Ascending aorta (tissue), 2 donors: ENCODE measurements around the gene SUZ12. TPM values are rescaled to one million over a fixed set of nuclear protein-coding genes. Genes with fewer than 3 reads are reported as not detected.
A peak's percentile ranks its signal among the peaks of the same experiment; 100 is the strongest.
"Not testable (repeated sequence)": the region's sequence is repeated elsewhere in the genome, so short reads cannot be mapped to it uniquely, and the experiment has no call there.

Source experiments
- DNase-seq, 2 donors: peaks; one replicate each; pipeline ENCODE4 v3.0.0-alpha.2; 2019; ENCODE audit warnings: low spot score in 2 of 2
- H3K27ac ChIP-seq, 2 donors: fragments of 200-600 bp; sonication (generic); one replicate each; pipeline ENCODE4 v1.5.1; 2016 to 2017; ENCODE audit warnings: mild to moderate bottlenecking in 1 of 2
- H3K27me3 ChIP-seq: fragments of 200-600 bp; sonication (generic); one replicate; pipeline ENCODE4 v1.5.1; 2017
- H3K36me3 ChIP-seq, 2 donors: fragments of 200-600 bp; sonication (generic); one replicate each; pipeline ENCODE4 v1.5.1; 2016
- H3K4me1 ChIP-seq, 2 donors: fragments of 200-600 bp; sonication (generic); one replicate each; pipeline ENCODE4 v1.5.1; 2016 to 2017; ENCODE audit warnings: mild to moderate bottlenecking in 1 of 2
- H3K4me3 ChIP-seq, 2 donors: fragments of 200-600 bp; sonication (generic); one replicate each; pipeline ENCODE4 v1.5.1; 2016 to 2017; ENCODE audit warnings: mild to moderate bottlenecking in 1 of 2
- H3K9me3 ChIP-seq, 2 donors: fragments of 200-600 bp; sonication (generic); one replicate each; pipeline ENCODE4 v1.5.1; 2016
- CTCF ChIP-seq, 3 experiments: fragments of 200-600 bp in 2 of 3; fragments of 450-650 bp in 1 of 3; sonication (generic) in 2 of 3; IDR thresholded peaks; one replicate each; pipeline ENCODE4 v1.5.1; 2016 to 2019; ENCODE audit warnings: antibody characterized with exemption in 3 of 3, mild to moderate bottlenecking in 1 of 3, moderate library complexity in 1 of 3
- intact Hi-C: fragments of 100-400 bp; cut with DNase I; formaldehyde crosslinking; loops from one replicate; pipeline ENCODE4 v1.15.1; 2023
- total RNA-seq: library from RNA; depleted of rRNA; stranded (reverse); fragments of >200 nt; gene quantifications from one replicate; pipeline ENCODE4 v1.1.0, GENCODE V29; 2016

The SUZ12 gene
- total RNA-seq, 1 donor from 2014 or later, result 6.5 TPM

DNA sequence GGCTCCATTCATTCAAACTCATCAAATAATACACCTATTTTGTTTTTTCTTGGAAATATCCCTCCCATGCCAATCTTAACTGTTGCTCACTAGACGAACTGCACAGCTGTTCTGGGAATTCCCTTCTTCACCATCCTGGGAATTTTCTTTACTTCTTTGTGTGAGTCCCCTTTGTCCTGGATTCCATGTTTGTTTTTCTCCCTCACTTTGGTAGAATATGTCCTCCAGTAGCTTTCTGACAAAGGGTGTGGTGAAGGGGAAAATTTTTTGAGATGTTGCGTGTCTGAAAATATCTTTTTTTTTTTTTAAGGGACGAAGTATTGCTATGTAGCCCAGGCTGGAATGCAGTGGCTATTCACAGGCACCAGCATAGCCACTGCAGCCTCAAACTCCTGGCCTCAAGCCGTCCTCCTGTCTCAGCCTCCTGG lies 18.1 kb upstream of the SUZ12 start:
- intact Hi-C loops, result no loop called here
- no peaks in the 10 kb centered on the region for H3K4me1 ChIP-seq
- DNase-seq, result peak in 1 of 2 donors; percentile 24
- H3K4me3 ChIP-seq, result no peak overlapping the region
- no peaks in the 10 kb centered on the region for H3K9me3 ChIP-seq
- H3K27ac ChIP-seq, result no peak overlapping the region
- no peaks in the 10 kb centered on the region for H3K36me3 ChIP-seq
- no peak for TF ChIP-seq CTCF (IDR thresholded peaks at IDR 0.05)
- peaks cover 11% of the 10 kb centered on the region for H3K27me3 ChIP-seq

DNA sequence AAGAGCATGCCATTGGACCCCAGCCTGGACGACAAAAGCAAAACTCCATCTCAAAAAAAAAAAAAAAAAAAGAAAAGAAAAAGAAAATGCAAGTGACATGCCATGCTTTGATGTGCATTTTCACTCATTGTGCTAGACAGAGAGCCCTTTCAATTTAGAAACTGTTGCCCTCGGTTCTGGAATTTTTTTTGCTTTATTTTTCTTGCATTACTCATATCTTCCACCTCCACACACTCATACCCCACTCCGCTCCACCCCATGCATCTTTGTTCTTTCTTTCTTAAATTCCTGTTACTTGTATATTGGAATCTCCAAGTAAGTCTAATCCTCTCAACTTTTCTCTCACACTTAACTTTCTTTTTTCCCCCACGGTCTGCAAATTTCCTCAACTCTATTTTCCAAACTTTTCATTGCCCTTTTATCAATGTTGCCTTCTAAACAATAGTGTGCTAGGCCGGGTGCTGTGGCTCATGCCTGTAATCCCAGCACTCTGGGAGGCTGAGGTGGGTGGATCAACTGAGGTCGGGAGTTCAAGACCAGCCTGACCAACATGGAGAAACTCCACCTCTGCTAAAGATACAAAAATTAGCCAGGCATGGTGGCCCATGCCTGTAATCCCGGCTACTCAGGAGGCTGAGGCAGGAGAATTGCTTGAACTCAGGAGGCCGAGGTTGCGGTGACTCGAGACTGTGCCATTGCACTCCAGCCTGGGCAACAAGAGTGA lies 16.8 kb upstream of the SUZ12 start:
- Histone ChIP-seq H3K36me3 (no peaks in the 10 kb centered on the region), H3K4me3 (no peak overlapping the region), H3K4me1 (no peaks in the 10 kb centered on the region), H3K27me3 (peaks cover 11% of the 10 kb centered on the region), H3K9me3 (no peaks in the 10 kb centered on the region), H3K27ac (no peak overlapping the region)
- intact Hi-C loops, result no loop called here
- peak in 1 of 2 donors; percentile 40 for DNase-seq
- no peak for TF ChIP-seq CTCF (IDR thresholded peaks at IDR 0.05)

- no peak overlapping the region for H3K4me3 ChIP-seq
- intact Hi-C loops, result no loop called here
- H3K4me1 ChIP-seq, result no peaks in the 10 kb centered on the region
- H3K27ac ChIP-seq, result no peak overlapping the region
- no peaks in the 10 kb centered on the region for H3K36me3 ChIP-seq
- no peak for DNase-seq
- no peaks in the 10 kb centered on the region for H3K27me3 ChIP-seq
- no peaks in the 10 kb centered on the region for H3K9me3 ChIP-seq
- no peak for TF ChIP-seq CTCF (IDR thresholded peaks at IDR 0.05)
Observed at GRCh38 chr17:31926100-31926729, 10.6 kb upstream of the SUZ12 start.

DNA sequence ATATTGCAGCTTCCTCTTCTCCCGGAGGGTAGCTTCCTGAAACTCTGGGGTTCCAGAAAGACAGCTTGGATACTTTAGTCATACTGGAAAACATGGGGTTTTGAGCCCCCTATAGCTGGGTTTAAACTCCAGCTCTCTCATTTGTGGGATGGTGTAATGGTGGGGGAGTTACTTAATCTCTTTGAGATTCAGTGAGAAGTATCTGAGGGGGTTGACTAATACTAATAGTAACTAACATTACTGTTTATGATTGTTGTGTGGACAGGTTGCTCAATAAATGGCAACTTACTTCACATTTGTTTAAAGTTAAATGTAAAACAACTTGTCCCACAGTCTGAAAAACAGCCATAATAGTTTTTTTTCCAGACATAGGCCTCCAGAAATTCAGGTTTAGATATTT lies 5.1 kb upstream of the SUZ12 start:
- no peaks in the 10 kb centered on the region for H3K9me3 ChIP-seq
- no peak overlapping the region for H3K4me3 ChIP-seq
- intact Hi-C loops, result no loop called here
- H3K27me3 ChIP-seq, result no peaks in the 10 kb centered on the region
- no peak overlapping the region for H3K27ac ChIP-seq
- TF ChIP-seq CTCF (IDR thresholded peaks at IDR 0.05), result no peak
- no peaks in the 10 kb centered on the region for H3K4me1 ChIP-seq
- no peaks in the 10 kb centered on the region for H3K36me3 ChIP-seq
- DNase-seq, result no peak

GRCh38 chr17:31935512-31935911 lies 1.3 kb upstream of the SUZ12 start:
- Histone ChIP-seq H3K4me3 (no peak overlapping the region), H3K9me3 (no peaks in the 10 kb centered on the region), H3K36me3 (no peaks in the 10 kb centered on the region), H3K27ac (no peak overlapping the region), H3K4me1 (peaks cover 0 to 12% of the 10 kb centered on the region in 2 donors), H3K27me3 (no peaks in the 10 kb centered on the region)
- intact Hi-C loops, result no loop called here
- DNase-seq, result no peak
- TF ChIP-seq CTCF (IDR thresholded peaks at IDR 0.05), result no peak

- DNase-seq, H3K36me3 ChIP-seq, H3K27me3 ChIP-seq, H3K9me3 ChIP-seq, H3K27ac ChIP-seq, intact Hi-C loops: not testable (repeated sequence)
- Histone ChIP-seq H3K4me1 (peaks cover 0 to 12% of the 10 kb centered on the region in 2 donors), H3K4me3 (peak overlapping the region; percentile 35 to 60)
Observed at GRCh38 chr17:31937926-31938641, 1.3 kb downstream of the SUZ12 start.

DNA sequence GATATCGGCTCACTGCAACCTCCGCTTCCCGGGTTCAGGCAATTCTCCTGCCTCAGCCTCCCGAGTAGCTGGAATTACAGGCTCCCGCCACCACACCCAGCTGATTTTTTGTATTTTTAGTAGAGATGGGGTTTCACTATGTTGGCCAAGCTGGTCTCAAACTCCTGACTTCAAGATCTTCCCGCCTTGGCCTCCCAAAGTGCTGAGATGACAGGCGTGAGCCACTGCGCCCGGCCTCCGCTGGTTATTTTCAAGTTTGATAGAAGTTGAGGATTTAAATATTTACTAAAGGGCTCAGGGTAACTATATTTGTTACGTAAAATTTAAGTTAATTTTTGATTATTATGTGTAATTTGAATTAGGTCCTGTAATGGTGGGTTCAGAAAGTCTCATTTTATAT lies 5.1 kb downstream of the SUZ12 start:
- intact Hi-C loops, H3K9me3 ChIP-seq, H3K36me3 ChIP-seq, H3K4me3 ChIP-seq, H3K27ac ChIP-seq, H3K27me3 ChIP-seq: not testable (repeated sequence)
- DNase-seq, result peak in 1 of 2 donors; percentile 30
- peaks cover 0 to 12% of the 10 kb centered on the region in 2 donors for H3K4me1 ChIP-seq

DNA sequence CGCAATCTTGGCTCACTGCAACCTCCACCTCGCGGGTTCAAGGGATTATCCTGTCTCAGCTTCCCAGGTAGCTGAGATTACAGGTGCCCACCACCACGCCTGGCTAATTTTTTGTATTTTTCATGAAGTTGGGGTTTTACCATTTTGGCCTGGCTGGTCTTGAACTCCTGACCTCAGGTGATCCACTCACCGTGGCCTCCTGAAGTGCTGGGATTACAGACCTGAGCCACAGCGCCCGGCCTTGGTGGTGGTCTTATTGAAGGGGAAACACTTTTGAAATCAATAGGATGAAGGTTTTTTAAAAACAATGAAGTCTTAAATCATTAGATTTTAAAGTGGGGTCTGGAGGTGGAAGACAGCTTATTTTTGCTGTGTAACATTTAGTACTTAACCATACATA lies 5.6 kb downstream of the SUZ12 start:
- intact Hi-C loops, H3K4me3 ChIP-seq, H3K27ac ChIP-seq, H3K9me3 ChIP-seq, H3K27me3 ChIP-seq, H3K36me3 ChIP-seq: not testable (repeated sequence)
- H3K4me1 ChIP-seq, result peaks cover 0 to 12% of the 10 kb centered on the region in 2 donors
- DNase-seq, result peak in 1 of 2 donors; percentile 50
